ENCODE measurements around the gene OR1F1. TPM values are rescaled to one million over a fixed set of nuclear protein-coding genes. Genes with fewer than 3 reads are reported as not detected.
A peak's percentile ranks its signal among the peaks of the same experiment; 100 is the strongest.
"Not testable (repeated sequence)": the region's sequence is repeated elsewhere in the genome, so short reads cannot be mapped to it uniquely, and the experiment has no call there.

Gene OR1F1
- not detected for total RNA-seq

DNA sequence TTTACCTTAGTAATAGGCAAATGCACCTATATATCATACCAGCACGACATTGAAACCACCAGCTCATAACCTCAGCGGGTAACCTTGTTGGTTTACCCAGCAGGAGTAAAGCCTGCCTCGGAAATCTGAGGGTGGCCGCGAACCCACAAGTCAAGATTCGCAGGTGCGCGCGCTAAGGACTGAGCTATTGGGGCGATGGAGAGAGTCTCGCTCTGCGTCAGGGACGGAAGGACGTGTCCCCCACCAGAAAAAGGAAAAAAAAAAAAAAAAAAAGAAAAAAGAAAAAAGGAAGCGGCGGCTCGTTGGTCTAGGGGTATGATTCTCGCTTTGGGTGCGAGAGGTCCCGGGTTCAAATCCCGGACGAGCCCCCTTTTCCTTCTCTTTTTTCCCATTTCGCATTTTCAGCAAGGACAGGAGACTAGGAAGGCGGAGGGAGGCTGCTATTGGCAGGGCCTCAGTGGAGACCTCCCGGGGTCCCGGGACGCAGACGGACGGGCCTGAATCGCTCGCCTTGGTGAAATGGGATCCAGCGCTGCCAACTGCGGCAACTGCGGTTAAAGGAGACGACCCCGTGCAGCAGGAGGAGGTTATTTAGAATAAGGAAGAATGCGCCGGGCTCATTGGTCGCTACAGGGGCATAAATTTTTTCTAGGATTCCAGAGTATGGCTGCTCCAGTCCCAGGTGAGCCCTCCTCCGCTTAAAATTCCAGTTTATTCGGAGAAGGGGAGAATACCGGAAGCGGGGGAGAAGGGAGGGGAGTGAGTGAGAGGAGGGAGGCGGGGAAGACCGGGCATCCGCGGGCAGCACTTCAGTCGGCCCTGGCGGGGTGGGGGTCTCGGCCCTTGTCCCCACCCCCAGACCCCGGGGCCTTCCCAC is at the start of gene OR1F1:
TSS of gene OR1F1 (plus strand) at position 407 of the 877 bp plus-strand sequence.
- ATAC-seq (peak; percentile 49), DNase-seq (peak; percentile 86)
- peak within 1 kb of the TSS; percentile 68 for H3K4me3 Mint-ChIP-seq
- ChIA-PET POLR2A (interaction anchor here (0.5 to 2.4 kb wide), 6 partner anchors 16 to 95 kb away, joined by 3 to 10 read pairs (median 3); partner anchors contain the start of genes ZNF200, ZNF213 and ZNF263), CTCF (interaction anchor here (0.9 to 2.5 kb wide), 3 partner anchors 16 to 272 kb away, joined by 3 to 7 read pairs (median 5); partner anchors contain the start of genes TIGD7 and ZNF75A)
- peaks cover 58% of the 10 kb centered on the region for H3K27me3 Mint-ChIP-seq (ENCODE audit: low read depth)
- H3K36me3 Mint-ChIP-seq (ENCODE audit: low read depth), result peaks cover 9% of the 10 kb centered on the region
- peak within 1 kb of the TSS; percentile 76 for H3K27ac Mint-ChIP-seq
- peaks cover 65% of the 10 kb centered on the region for H3K4me1 Mint-ChIP-seq (ENCODE audit: low read depth)
- peaks cover 6% of the 10 kb centered on the region for H3K9me3 Mint-ChIP-seq (ENCODE audit: insufficient read depth)

DNA sequence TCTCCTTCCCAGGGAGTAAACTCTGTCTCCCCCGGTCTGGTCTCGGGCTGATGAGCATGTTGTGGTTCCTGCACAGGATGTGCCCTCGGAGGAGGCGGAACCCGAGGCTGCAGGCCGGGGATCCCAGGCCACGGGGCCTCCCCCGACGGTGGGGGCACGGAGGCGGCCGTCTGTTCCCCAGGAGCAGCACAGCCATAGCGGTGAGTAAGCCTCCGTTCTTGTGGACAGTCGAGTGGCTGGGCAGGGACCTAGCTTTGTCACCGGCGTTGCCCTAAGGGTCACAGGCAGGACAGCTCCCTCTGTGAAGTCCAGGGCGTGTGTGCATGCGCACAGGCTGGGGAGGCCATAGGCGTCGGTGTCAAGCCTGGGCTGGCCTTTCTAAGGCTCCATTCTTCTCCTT is 49.7 kb upstream of the OR1F1 start:
- Mint-ChIP-seq H3K27ac (no peak overlapping the region), H3K4me3 (no peak overlapping the region), H3K9me3 (ENCODE audit: insufficient read depth) (no peaks in the 10 kb centered on the region), H3K4me1 (ENCODE audit: low read depth) (peaks cover 17% of the 10 kb centered on the region), H3K27me3 (ENCODE audit: low read depth) (no peaks in the 10 kb centered on the region), H3K36me3 (ENCODE audit: low read depth) (peaks cover 18% of the 10 kb centered on the region)
- DNase-seq (no peak), ATAC-seq (no peak)
- CTCF ChIA-PET, result interaction anchor here (2.1 kb wide), 1 partner anchor 9 kb away, joined by 6 read pairs; no protein-coding TSS in a partner anchor
- POLR2A ChIA-PET, result no interaction called here

DNA sequence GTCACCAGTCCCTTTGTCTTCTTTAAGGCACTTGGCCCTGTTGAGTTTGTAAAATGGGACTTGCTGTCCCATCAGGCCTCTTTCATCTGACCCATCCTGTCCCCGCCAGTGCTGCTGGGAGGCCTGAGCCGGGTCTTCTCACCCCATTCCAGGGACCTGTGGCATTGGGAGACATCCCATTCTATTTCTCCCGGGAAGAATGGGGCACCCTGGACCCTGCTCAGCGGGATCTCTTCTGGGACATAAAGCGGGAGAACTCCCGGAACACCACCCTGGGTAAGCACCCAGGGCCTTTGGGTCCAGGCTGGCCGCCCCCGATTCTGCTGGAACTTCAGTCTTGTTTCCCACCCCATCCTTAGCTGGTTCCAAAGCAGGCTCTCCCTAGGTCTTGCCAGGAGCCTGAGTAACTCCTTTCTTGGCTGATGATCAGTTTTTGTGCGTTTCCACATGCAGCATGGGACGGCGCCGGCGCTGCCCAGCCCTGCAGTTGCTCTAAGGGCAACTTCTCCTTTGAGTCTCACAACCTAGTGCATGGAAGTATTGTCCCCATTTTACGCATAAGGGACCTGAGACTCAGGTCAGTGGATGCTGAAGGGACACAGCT is 49.1 kb upstream of the OR1F1 start:
- Mint-ChIP-seq H3K4me3 (no peak overlapping the region), H3K4me1 (ENCODE audit: low read depth) (peaks cover 12% of the 10 kb centered on the region), H3K36me3 (ENCODE audit: low read depth) (peaks cover 16% of the 10 kb centered on the region), H3K9me3 (ENCODE audit: insufficient read depth) (no peaks in the 10 kb centered on the region), H3K27ac (no peak overlapping the region), H3K27me3 (ENCODE audit: low read depth) (no peaks in the 10 kb centered on the region)
- ChIA-PET CTCF (interaction anchor here (2.0 to 2.1 kb wide), 2 partner anchors 10 to 11 kb away, joined by 6 to 9 read pairs; no protein-coding TSS in a partner anchor), POLR2A (no interaction called here)
- DNase-seq (no peak), ATAC-seq (no peak)

DNA sequence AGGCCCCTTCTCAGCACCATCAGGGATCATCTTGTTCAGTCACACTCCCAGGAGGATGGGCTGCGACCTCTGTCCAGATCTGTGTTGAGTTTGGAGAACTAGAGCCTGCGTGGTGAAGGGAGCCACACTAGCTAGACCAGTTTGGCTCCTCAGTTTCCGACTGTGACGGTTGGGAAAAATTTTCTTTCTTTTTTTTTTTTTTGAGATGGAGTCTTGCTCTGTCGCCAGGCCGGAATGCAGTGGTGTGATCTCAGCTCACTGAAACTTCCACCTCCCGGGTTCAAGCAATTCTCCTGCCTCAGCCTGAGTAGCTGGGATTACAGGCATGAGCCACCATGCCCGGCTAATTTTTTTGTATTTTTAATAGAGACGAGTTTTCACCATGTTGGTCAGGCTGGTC is 48.4 kb upstream of the OR1F1 start:
- ATAC-seq, POLR2A ChIA-PET: not testable (repeated sequence)
- peaks cover 15% of the 10 kb centered on the region for H3K36me3 Mint-ChIP-seq (ENCODE audit: low read depth)

DNA sequence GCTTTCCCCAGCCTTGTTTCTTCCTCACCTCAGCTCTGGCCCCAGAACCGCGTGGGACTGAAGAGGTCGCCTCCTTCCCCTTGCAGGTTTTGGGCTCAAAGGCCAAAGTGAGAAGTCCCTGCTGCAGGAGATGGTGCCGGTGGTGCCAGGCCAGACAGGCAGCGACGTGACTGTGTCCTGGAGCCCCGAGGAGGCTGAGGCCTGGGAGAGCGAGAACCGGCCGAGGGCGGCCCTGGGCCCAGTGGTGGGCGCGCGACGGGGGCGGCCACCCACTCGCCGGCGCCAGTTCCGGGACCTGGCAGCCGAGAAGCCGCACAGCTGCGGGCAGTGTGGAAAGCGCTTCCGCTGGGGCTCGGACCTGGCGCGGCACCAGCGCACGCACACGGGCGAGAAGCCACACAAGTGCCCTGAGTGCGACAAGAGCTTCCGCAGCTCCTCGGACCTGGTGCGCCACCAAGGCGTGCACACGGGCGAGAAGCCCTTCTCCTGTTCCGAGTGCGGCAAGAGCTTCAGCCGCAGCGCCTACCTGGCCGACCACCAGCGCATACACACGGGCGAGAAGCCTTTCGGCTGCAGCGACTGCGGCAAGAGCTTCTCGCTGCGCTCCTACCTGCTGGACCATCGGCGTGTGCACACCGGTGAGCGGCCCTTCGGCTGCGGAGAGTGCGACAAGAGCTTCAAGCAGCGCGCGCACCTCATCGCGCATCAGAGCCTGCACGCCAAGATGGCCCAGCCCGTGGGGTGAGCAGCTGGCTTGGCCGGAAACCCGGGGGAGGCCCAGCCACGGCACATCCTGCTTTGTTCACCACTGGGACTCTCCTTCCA is 47.2 kb upstream of the OR1F1 start:
- POLR2A ChIA-PET, result no interaction called here

More for the DNA sequence above, 48.4 kb upstream of the OR1F1 start:
- peak overlapping the region; percentile 43 for H3K27ac Mint-ChIP-seq
- H3K4me3 Mint-ChIP-seq; H3K9me3 Mint-ChIP-seq (ENCODE audit: insufficient read depth); DNase-seq; H3K27me3 Mint-ChIP-seq (ENCODE audit: low read depth): not testable (repeated sequence)
- H3K4me1 Mint-ChIP-seq (ENCODE audit: low read depth), result peaks cover 11% of the 10 kb centered on the region
- CTCF ChIA-PET, result interaction anchor here (1.1 to 2.1 kb wide), 3 partner anchors 10 to 106 kb away, joined by 4 to 9 read pairs (median 6); no protein-coding TSS in a partner anchor

DNA sequence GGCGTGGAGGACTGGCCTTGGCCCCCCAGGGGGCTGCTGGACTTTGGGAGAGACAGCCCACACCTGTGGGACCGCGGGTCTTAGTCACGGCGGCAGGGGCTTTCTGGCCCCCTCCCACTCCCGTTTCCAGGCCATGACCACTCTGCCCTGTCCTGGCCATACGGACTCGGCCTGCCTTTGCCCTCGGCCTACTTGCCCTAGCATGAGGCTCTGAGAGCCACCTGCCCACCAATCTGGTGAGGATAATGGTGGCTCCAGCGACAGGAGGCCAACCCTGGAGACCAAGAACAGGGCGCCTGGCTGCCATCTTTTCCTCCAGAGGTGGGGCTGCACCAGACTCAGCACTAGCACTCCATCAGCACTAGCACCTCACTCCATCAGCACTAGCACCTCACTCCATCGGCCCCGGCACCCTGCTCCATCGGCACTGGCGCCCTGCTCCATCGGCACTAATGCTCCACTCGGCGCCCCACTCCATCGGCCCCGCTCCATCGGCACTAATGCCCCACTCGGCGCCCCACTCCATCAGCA is 46.2 kb upstream of the OR1F1 start:
- H3K36me3 Mint-ChIP-seq (ENCODE audit: low read depth), result peaks cover 15% of the 10 kb centered on the region
- H3K4me1 Mint-ChIP-seq (ENCODE audit: low read depth), result peaks cover 4% of the 10 kb centered on the region
- no peaks in the 10 kb centered on the region for H3K9me3 Mint-ChIP-seq (ENCODE audit: insufficient read depth)
- no peak overlapping the region for H3K4me3 Mint-ChIP-seq
- POLR2A ChIA-PET, result no interaction called here
- no peaks in the 10 kb centered on the region for H3K27me3 Mint-ChIP-seq (ENCODE audit: low read depth)
- H3K27ac Mint-ChIP-seq, result no peak overlapping the region
- CTCF ChIA-PET, result no interaction called here
- no peak for ATAC-seq
- DNase-seq, result no peak

More for the DNA sequence above, 47.2 kb upstream of the OR1F1 start:
- H3K27me3 Mint-ChIP-seq (ENCODE audit: low read depth), result no peaks in the 10 kb centered on the region
- CTCF ChIA-PET, result interaction anchor here (1.1 to 2.0 kb wide), 3 partner anchors 9 to 107 kb away, joined by 4 to 9 read pairs (median 5); no protein-coding TSS in a partner anchor
- peaks cover 15% of the 10 kb centered on the region for H3K36me3 Mint-ChIP-seq (ENCODE audit: low read depth)
- no peak overlapping the region for H3K27ac Mint-ChIP-seq
- DNase-seq, result no peak
- no peak for ATAC-seq
- H3K4me1 Mint-ChIP-seq (ENCODE audit: low read depth), result peaks cover 10% of the 10 kb centered on the region
- no peaks in the 10 kb centered on the region for H3K9me3 Mint-ChIP-seq (ENCODE audit: insufficient read depth)
- no peak overlapping the region for H3K4me3 Mint-ChIP-seq

DNA sequence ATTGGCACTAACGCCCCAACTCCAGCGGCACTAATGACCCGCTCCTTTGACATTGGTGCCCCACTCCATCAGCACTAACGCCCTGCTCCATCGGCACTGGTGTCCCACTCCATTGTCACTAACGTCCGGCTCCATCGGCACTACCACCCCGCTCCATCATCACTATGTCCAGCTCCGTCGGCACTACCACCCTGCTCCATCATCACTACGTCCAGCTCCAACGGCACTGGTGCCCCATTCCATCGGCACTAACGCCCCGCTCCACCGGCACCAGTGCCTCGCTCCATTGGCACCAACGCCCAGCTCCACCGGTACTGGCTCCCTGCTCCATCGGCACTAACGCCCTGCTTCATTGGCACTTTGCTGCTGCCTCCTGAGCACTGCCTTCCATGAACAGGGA is 45.7 kb upstream of the OR1F1 start:
- peaks cover 2% of the 10 kb centered on the region for H3K4me1 Mint-ChIP-seq (ENCODE audit: low read depth)
- CTCF ChIA-PET, result no interaction called here
- POLR2A ChIA-PET, result no interaction called here
- DNase-seq (no peak), ATAC-seq (no peak)
- H3K36me3 Mint-ChIP-seq (ENCODE audit: low read depth), result peaks cover 15% of the 10 kb centered on the region
- H3K27ac Mint-ChIP-seq, result no peak overlapping the region
- no peaks in the 10 kb centered on the region for H3K27me3 Mint-ChIP-seq (ENCODE audit: low read depth)
- H3K4me3 Mint-ChIP-seq, result no peak overlapping the region
- no peaks in the 10 kb centered on the region for H3K9me3 Mint-ChIP-seq (ENCODE audit: insufficient read depth)

DNA sequence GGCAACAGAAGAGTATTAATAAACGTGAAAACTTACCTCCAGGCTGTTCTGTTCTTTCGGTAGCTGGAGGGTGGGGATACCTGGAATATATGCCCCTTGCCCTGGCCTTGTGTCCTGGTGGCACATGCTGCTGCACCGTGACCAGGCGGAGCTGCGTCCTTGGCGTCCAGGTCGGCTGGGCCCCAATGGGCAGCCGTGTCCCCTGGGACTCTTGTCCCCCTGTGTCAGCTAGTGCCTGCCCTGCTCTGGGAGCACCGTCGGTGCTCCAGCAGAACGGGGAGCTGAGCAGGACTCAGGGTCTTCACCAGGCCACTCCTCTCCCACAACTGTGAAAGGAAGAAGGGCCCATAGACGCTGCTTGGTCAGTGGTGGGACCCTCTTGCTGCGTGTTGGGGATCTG is 45.2 kb upstream of the OR1F1 start:
- CTCF ChIA-PET, result no interaction called here
- POLR2A ChIA-PET, result no interaction called here
- ATAC-seq (no peak), DNase-seq (no peak)
- Mint-ChIP-seq H3K27me3 (ENCODE audit: low read depth) (no peaks in the 10 kb centered on the region), H3K36me3 (ENCODE audit: low read depth) (peaks cover 12% of the 10 kb centered on the region), H3K4me1 (ENCODE audit: low read depth) (no peaks in the 10 kb centered on the region), H3K9me3 (ENCODE audit: insufficient read depth) (no peaks in the 10 kb centered on the region), H3K27ac (no peak overlapping the region), H3K4me3 (no peak overlapping the region)

DNA sequence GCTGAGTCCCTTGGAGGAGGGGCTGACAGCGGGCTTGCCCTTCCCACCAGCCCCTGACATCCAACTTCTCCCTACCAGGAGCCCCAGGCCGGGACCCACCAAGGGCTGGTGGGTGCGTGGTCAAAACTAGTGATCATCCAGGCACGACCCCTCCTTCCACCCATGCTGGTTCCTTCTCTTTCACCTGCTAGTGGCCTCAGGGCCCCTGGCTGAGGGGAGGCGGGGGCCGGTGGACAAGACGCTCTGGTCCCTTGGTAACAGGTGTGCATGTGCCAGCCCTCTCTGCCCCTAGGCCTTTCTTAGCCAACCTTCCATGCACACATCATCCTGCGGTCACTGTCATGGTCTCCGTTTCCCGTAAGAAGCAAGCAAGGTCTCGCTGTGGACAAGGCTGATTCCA is 44.8 kb upstream of the OR1F1 start:
- no peaks in the 10 kb centered on the region for H3K27me3 Mint-ChIP-seq (ENCODE audit: low read depth)
- H3K27ac Mint-ChIP-seq, result no peak overlapping the region
- ATAC-seq (no peak), DNase-seq (no peak)
- no peaks in the 10 kb centered on the region for H3K9me3 Mint-ChIP-seq (ENCODE audit: insufficient read depth)
- H3K4me3 Mint-ChIP-seq, result no peak overlapping the region
- POLR2A ChIA-PET, result no interaction called here
- H3K36me3 Mint-ChIP-seq (ENCODE audit: low read depth), result peaks cover 12% of the 10 kb centered on the region
- CTCF ChIA-PET, result interaction anchor here (2.3 kb wide), 1 partner anchor 11 kb away, joined by 7 read pairs; no protein-coding TSS in a partner anchor
- H3K4me1 Mint-ChIP-seq (ENCODE audit: low read depth), result no peaks in the 10 kb centered on the region

DNA sequence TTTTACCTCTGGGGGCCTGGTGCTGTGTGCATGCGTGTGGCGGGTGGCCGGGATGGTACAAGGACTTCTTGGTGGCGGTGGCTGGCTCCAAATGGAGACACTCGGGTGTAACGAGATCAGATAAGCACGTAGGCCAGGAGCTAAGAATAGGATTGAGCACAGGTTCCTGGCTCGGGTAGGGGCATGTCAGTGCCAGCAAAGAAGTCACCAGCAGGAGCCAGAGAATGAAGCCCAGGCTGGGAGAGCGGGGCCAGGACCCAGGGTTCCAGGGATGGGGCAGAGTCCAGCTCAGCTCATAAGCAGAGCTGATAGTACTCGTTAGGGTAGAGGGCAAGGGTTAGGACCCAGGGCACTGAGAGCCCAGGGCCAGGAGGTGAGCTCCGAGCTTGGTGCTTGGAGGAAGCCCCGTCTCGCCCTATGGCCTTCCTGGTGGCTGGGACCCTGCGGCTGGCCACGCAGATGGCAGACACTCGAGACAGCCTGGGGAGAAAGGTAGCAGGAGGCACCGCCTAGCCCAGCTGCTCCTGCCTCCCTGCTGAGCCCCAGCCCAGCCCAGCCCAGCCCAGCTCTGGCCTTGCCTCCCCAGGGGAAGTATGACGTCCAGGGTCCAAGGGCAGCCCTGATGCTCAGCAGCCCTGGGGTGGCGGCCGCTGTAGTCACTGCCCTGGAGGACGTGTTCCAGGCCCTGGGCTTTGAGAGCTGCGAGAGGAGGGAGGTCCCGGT is 44.2 kb upstream of the OR1F1 start:
- Mint-ChIP-seq H3K4me1 (ENCODE audit: low read depth) (no peaks in the 10 kb centered on the region), H3K27ac (no peak overlapping the region), H3K4me3 (no peak overlapping the region), H3K9me3 (ENCODE audit: insufficient read depth) (no peaks in the 10 kb centered on the region), H3K36me3 (ENCODE audit: low read depth) (peaks cover 12% of the 10 kb centered on the region), H3K27me3 (ENCODE audit: low read depth) (no peaks in the 10 kb centered on the region)
- ChIA-PET POLR2A (no interaction called here), CTCF (interaction anchor here (1.5 to 2.3 kb wide), 2 partner anchors 9 to 12 kb away, joined by 3 to 7 read pairs; partner anchors contain the start of gene ZNF213)
- no peak for DNase-seq
- no peak for ATAC-seq
